OCI-LY1 (cell line): ENCODE data around the gene EEF1G.

ENCODE experiments used
- CTCF ChIP-seq: fragments of 200-600 bp; sonication (generic), shearing (Covaris generic); IDR thresholded peaks from 2 replicates; pipeline ENCODE4 v1.5.1; 2017; ENCODE audit warnings: mild to moderate bottlenecking, antibody characterized with exemption, low read length, moderate library complexity, mixed read lengths
- EZH2 ChIP-seq: fragments of 200-600 bp; sonication (generic), shearing (Covaris generic); IDR thresholded peaks from 2 replicates; pipeline ENCODE4 v1.8.0; 2017; ENCODE audit warnings: borderline replicate concordance, mixed run types, mild to moderate bottlenecking, antibody characterized with exemption, low read length, moderate library complexity, mixed read lengths

GRCh38 chr11:62592146-62592815 lies 18.6 kb upstream of the EEF1G start:
- TF ChIP-seq CTCF (no peak; the same call in 1 of the 2 replicates), EZH2 (no peak)
